ENCODE results near the gene CABCOCO1. TPM values are rescaled to one million over a fixed set of nuclear protein-coding genes. Genes with fewer than 3 reads are reported as not detected.

The CABCOCO1 gene
- total RNA-seq, 1 experiment from 2014 or later, result not detected

DNA sequence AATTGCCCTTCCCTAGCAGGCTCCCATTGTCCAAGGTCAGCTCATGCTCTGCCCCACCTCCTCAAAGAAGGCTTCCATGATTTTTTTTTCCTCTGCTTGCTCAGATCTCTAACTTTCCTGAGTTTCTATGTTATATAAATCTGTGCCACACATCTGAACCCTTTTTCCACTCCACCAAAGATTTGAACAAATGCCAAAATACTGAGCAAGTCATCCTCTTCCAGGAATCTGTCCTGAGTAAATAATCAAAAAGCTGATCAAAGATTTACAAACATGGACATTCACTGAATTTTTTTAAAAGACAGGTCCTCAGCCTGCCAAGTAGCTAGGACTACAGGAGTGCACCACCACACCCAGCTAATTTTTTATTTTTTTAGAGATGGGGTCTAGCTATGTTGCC lies 136.0 kb downstream of the CABCOCO1 start:
- BruUV-seq (replicated peaks), result no TSS peak
- H3K9me3 ChIP-seq (ENCODE audit: control insufficient read depth in 1 of 2, insufficient read depth in 1 of 2, low read depth in 1 of 2, low read length in 2 of 2), result no peaks in the 10 kb centered on the region
- no peak overlapping the region for H2AFZ ChIP-seq (ENCODE audit: low read depth, low read length, poor library complexity, severe bottlenecking)
- intact Hi-C loops (cut with micrococcal nuclease), result no loop called here
- ATAC-seq, result no peak
- H3K79me2 ChIP-seq (ENCODE audit: insufficient read depth, low read length), result no peaks in the 10 kb centered on the region
- no peak overlapping the region for H3K9ac ChIP-seq (ENCODE audit: low read length)
- ChIA-PET POLR2A (no interaction called here), RAD21 (ENCODE audit: low non-redundant PET in 1 of 2, low total read pairs in 2 of 2, uncharacterized antibody in 2 of 2, unreplicated experiment in 2 of 2) (no interaction called here), CTCF (no interaction called here)
- no peak overlapping the region for H3K27ac ChIP-seq (ENCODE audit: low read depth, low read length)
- H4K20me1 ChIP-seq (ENCODE audit: insufficient read depth), result no peaks in the 10 kb centered on the region
- peaks cover 0 to 2% of the 10 kb centered on the region in 2 experiments; a peak in 1 of 4 replicates for H3K4me1 ChIP-seq (ENCODE audit: control insufficient read depth in 1 of 2, insufficient read depth in 2 of 2, low read length in 2 of 2)
- H3K4me2 ChIP-seq (ENCODE audit: low read length), result no peak overlapping the region
- no peak overlapping the region for H3K4me3 ChIP-seq (replicated peaks in 1 of 2; ENCODE audit: low read depth in 1 of 2, low read length in 2 of 2)
- TF ChIP-seq, protein P1, sequence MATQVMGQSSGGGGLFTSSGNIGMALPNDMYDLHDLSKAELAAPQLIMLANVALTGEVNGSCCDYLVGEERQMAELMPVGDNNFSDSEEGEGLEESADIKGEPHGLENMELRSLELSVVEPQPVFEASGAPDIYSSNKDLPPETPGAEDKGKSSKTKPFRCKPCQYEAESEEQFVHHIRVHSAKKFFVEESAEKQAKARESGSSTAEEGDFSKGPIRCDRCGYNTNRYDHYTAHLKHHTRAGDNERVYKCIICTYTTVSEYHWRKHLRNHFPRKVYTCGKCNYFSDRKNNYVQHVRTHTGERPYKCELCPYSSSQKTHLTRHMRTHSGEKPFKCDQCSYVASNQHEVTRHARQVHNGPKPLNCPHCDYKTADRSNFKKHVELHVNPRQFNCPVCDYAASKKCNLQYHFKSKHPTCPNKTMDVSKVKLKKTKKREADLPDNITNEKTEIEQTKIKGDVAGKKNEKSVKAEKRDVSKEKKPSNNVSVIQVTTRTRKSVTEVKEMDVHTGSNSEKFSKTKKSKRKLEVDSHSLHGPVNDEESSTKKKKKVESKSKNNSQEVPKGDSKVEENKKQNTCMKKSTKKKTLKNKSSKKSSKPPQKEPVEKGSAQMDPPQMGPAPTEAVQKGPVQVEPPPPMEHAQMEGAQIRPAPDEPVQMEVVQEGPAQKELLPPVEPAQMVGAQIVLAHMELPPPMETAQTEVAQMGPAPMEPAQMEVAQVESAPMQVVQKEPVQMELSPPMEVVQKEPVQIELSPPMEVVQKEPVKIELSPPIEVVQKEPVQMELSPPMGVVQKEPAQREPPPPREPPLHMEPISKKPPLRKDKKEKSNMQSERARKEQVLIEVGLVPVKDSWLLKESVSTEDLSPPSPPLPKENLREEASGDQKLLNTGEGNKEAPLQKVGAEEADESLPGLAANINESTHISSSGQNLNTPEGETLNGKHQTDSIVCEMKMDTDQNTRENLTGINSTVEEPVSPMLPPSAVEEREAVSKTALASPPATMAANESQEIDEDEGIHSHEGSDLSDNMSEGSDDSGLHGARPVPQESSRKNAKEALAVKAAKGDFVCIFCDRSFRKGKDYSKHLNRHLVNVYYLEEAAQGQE (IDR thresholded peaks at IDR 0.05; ENCODE audit: low read depth), result no peak
- TF ChIP-seq JUND (IDR thresholded peaks at IDR 0.05), result no peak
- no peak for TF ChIP-seq SP1 (IDR thresholded peaks at IDR 0.05; ENCODE audit: low read depth)
- TF ChIP-seq CEBPB (IDR thresholded peaks at IDR 0.05; ENCODE audit: low read depth), result no peak
- TF ChIP-seq, protein P2, sequence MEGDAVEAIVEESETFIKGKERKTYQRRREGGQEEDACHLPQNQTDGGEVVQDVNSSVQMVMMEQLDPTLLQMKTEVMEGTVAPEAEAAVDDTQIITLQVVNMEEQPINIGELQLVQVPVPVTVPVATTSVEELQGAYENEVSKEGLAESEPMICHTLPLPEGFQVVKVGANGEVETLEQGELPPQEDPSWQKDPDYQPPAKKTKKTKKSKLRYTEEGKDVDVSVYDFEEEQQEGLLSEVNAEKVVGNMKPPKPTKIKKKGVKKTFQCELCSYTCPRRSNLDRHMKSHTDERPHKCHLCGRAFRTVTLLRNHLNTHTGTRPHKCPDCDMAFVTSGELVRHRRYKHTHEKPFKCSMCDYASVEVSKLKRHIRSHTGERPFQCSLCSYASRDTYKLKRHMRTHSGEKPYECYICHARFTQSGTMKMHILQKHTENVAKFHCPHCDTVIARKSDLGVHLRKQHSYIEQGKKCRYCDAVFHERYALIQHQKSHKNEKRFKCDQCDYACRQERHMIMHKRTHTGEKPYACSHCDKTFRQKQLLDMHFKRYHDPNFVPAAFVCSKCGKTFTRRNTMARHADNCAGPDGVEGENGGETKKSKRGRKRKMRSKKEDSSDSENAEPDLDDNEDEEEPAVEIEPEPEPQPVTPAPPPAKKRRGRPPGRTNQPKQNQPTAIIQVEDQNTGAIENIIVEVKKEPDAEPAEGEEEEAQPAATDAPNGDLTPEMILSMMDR (IDR thresholded peaks at IDR 0.05 in 2 of 3, conservative IDR thresholded peaks at IDR 0.05 in 1 of 3; ENCODE audit: borderline replicate concordance in 1 of 3, insufficient read depth in 1 of 3, low read depth in 2 of 3, low read length in 2 of 3), result no peak
- TF ChIP-seq ZNF274 (IDR thresholded peaks at IDR 0.05; ENCODE audit: low read depth, low read length), result no peak
- no peak for TF ChIP-seq RAD21 (IDR thresholded peaks at IDR 0.05; ENCODE audit: low read depth)
- TF ChIP-seq, protein P3, sequence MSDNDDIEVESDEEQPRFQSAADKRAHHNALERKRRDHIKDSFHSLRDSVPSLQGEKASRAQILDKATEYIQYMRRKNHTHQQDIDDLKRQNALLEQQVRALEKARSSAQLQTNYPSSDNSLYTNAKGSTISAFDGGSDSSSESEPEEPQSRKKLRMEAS (IDR thresholded peaks at IDR 0.05), result no peak
- TF ChIP-seq, protein P4, sequence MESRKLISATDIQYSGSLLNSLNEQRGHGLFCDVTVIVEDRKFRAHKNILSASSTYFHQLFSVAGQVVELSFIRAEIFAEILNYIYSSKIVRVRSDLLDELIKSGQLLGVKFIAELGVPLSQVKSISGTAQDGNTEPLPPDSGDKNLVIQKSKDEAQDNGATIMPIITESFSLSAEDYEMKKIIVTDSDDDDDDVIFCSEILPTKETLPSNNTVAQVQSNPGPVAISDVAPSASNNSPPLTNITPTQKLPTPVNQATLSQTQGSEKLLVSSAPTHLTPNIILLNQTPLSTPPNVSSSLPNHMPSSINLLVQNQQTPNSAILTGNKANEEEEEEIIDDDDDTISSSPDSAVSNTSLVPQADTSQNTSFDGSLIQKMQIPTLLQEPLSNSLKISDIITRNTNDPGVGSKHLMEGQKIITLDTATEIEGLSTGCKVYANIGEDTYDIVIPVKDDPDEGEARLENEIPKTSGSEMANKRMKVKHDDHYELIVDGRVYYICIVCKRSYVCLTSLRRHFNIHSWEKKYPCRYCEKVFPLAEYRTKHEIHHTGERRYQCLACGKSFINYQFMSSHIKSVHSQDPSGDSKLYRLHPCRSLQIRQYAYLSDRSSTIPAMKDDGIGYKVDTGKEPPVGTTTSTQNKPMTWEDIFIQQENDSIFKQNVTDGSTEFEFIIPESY (IDR thresholded peaks at IDR 0.05; ENCODE audit: extremely low read depth, insufficient replicate concordance, low read length), result no peak
- no peak for TF ChIP-seq POLR2A (IDR thresholded peaks at IDR 0.05; ENCODE audit: borderline replicate concordance, extremely low read depth, insufficient read depth, insufficient read length)
- no peak for TF ChIP-seq TCF7L2 (IDR thresholded peaks at IDR 0.05; ENCODE audit: borderline replicate concordance, extremely low read depth, insufficient read depth, insufficient read length)
- TF ChIP-seq SIN3A (IDR thresholded peaks at IDR 0.05; ENCODE audit: low read depth), result no peak
- TF ChIP-seq ZFX (IDR thresholded peaks at IDR 0.05), result no peak
- TF ChIP-seq EZH2phosphoT487 (IDR thresholded peaks at IDR 0.05; ENCODE audit: borderline replicate concordance), result no peak
- no peak for TF ChIP-seq ELF1 (IDR thresholded peaks at IDR 0.05; ENCODE audit: borderline replicate concordance, low read depth)
- TF ChIP-seq EZH2 (IDR thresholded peaks at IDR 0.05), result no peak
- no peak for TF ChIP-seq CBX3 (IDR thresholded peaks at IDR 0.05; ENCODE audit: low read depth)
- TF ChIP-seq YY1 (IDR thresholded peaks at IDR 0.05; ENCODE audit: extremely low read depth, insufficient replicate concordance, low read depth, low read length), result no peak
- H3K36me3 ChIP-seq (ENCODE audit: control insufficient read depth in 1 of 2, insufficient read depth in 2 of 2, low read length in 2 of 2), result no peaks in the 10 kb centered on the region
- H3K9me2 ChIP-seq (ENCODE audit: insufficient read depth), result no peaks in the 10 kb centered on the region
- H3K27me3 ChIP-seq (ENCODE audit: insufficient read depth, low read length), result no peaks in the 10 kb centered on the region
- no peak for DNase-seq (ENCODE audit: low read depth, low spot score)

Measured in HCT116 (cell line).